H1 (cell line): ENCODE results near the gene CD52. TPM values are rescaled to one million over a fixed set of nuclear protein-coding genes. Genes with fewer than 3 reads are reported as not detected.
A peak's percentile ranks its signal among the peaks of the same experiment; 100 is the strongest.

Source experiments
- ASH2L ChIP-seq: fragments of 200-600, 300-600 bp; sonication (generic); IDR thresholded peaks from one replicate; pipeline ENCODE4 v1.7.1; 2017; ENCODE audit warnings: low read length
- ATF2 ChIP-seq: IDR thresholded peaks from 2 replicates; pipeline ENCODE4 v1.6.1; 2012; ENCODE audit warnings: low read length, inconsistent platforms
- CHD1 ChIP-seq: IDR thresholded peaks from 2 replicates; pipeline ENCODE4 v1.6.1; 2012; ENCODE audit warnings: low read depth, low read length, improper control_type of control experiment
- EGR1 ChIP-seq: IDR thresholded peaks from 2 replicates; pipeline ENCODE4 v1.6.1; 2011; ENCODE audit warnings: low read depth, low read length, borderline replicate concordance
- HDAC2 ChIP-seq, 2 experiments: fragments of 300-600 bp in 1 of 2; sonication (generic) in 1 of 2; IDR thresholded peaks; 2 replicates each; pipeline ENCODE4 v1.6.1; 2011 to 2012; ENCODE audit warnings: low read depth in 2 of 2, low read length in 2 of 2, mild to moderate bottlenecking in 2 of 2, moderate library complexity in 2 of 2, borderline replicate concordance in 1 of 2, inconsistent platforms in 1 of 2
- KDM1A ChIP-seq: fragments of 200-600, 300-600 bp; sonication (generic); IDR thresholded peaks from 2 replicates; pipeline ENCODE4 v1.7.1; 2016; ENCODE audit warnings: mild to moderate bottlenecking, low read length, borderline replicate concordance
- KDM4A ChIP-seq: IDR thresholded peaks from one replicate; pipeline ENCODE4 v1.7.1; 2012; ENCODE audit warnings: low read depth, mild to moderate bottlenecking, moderate library complexity, low read length, inconsistent platforms; ENCODE audit not compliant: severe bottlenecking
- PHF8 ChIP-seq: fragments of 200-600 bp; sonication (generic); conservative IDR thresholded peaks from 2 replicates; pipeline ENCODE4 v1.7.1; 2012; ENCODE audit warnings: low read depth, mild to moderate bottlenecking, inconsistent platforms, low read length, moderate library complexity
- RBBP5 ChIP-seq: IDR thresholded peaks from 2 replicates; pipeline ENCODE4 v1.7.1; 2012; ENCODE audit warnings: low read depth, mild to moderate bottlenecking, inconsistent platforms, low read length, moderate library complexity, borderline replicate concordance
- SIN3A ChIP-seq, 2 experiments: IDR thresholded peaks in 1 of 2; conservative IDR thresholded peaks in 1 of 2; 2 replicates each; pipeline ENCODE4 v1.6.1; 2011 to 2012; ENCODE audit warnings: low read length in 2 of 2, improper control_type of control experiment in 1 of 2, low read depth in 1 of 2, mild to moderate bottlenecking in 1 of 2
- TAF1 ChIP-seq: IDR thresholded peaks from 2 replicates; pipeline ENCODE4 v1.6.1; 2011; ENCODE audit warnings: mild to moderate bottlenecking, low read depth, low read length
- USF2 ChIP-seq: IDR thresholded peaks from 2 replicates; pipeline ENCODE4 v1.6.1; 2011; ENCODE audit warnings: low read length, improper control_type of control experiment
- polyA plus RNA-seq, 7 experiments: library from polyadenylated mRNA; depleted of rRNA in 3 of 7; stranded (reverse) in 5 of 7; unstranded in 2 of 7; fragments of >200 nt in 5 of 7; fragments of 200-250 nt in 2 of 7; gene quantifications; 1 replicate in 5 of 7; 2 replicates in 1 of 7; 4 replicates in 1 of 7; pipeline versions ENCODE4 v1.2.1 to v1.2.3, GENCODE V29; 2011 to 2013; ENCODE audit warnings: missing spikeins in 2 of 7, mixed read lengths in 2 of 7
- total RNA-seq: library from RNA; stranded (reverse); fragmentation: NEBNext Ultra II Directional; extraction: Animal tissue kit (Norgen Biotek cat#: 25700); gene quantifications from 2 replicates; pipeline ENCODE4 v1.2.1, GENCODE V29; 2021
- TF ChIP-seq, protein P1 (sequence below): IDR thresholded peaks from 2 replicates; pipeline ENCODE4 v1.6.1; 2012; ENCODE audit warnings: inconsistent platforms

Gene CD52
- total and polyA plus RNA-seq, 2 of the 8 experiments (the other 6 are each of a cell fraction or from before 2014, with no cell fraction given), result 2.4 to 3.1 TPM

DNA sequence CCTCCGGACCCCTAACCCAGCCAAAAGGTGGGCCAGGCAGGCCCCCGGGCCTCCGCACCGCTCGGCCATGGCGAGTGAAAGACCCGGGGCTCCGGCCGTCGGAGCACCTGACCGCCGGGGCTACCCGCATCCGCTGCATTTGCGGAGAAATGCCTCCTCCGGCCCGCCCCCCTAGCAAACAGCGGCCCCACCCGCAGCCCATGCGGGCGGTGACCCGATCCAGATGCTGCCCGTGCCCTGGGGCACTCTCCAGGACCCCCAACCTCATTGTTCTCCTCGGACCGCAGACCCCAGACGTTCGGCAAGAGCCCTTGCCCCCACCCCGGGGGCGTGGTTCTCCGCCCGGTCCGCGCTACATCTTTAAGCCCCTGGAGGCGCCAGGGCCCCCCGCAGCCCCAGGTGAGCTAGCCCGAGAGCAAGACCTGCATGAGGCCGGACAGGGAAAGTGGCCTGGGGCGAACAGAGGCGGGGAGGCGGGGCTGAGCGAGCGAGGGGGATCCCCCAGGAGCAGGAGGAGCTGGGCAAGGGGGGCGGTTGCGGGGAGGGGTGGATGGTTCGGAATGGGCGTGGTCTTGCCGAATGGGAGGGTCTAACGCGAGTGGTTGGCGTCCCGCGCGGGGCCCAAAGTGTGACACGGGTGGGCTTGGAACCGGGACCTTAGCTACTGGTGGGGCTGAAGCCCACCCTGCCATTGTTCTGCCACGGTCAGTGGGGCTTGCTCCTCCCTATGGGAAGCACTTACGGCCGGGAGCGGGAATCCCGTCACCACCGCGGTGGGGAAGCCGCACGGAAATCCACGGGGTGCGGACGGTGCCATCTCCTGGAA lies 42.4 kb downstream of the CD52 start (continued):
- TF ChIP-seq, protein P1, sequence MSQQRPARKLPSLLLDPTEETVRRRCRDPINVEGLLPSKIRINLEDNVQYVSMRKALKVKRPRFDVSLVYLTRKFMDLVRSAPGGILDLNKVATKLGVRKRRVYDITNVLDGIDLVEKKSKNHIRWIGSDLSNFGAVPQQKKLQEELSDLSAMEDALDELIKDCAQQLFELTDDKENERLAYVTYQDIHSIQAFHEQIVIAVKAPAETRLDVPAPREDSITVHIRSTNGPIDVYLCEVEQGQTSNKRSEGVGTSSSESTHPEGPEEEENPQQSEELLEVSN, result no peak
- TF ChIP-seq KDM1A (peak; percentile 24; the same call in 1 of the 2 replicates), SIN3A (conservative IDR thresholded peaks at IDR 0.05 in 1 of 2, IDR thresholded peaks at IDR 0.05 in 1 of 2; ENCODE audit: low read depth in 1 of 2, low read length in 2 of 2) (peak in 1 of 2 experiments; percentile 7; a peak in 1 of 4 replicates), HDAC2 (IDR thresholded peaks at IDR 0.05; ENCODE audit: borderline replicate concordance in 1 of 2, low read depth in 2 of 2, low read length in 2 of 2) (peak in 1 of 2 experiments; percentile 66; a peak in 1 of 4 replicates), ATF2 (no peak), ASH2L (peak; percentile 50), RBBP5 (no peak), TAF1 (peak; percentile 31; the same call in 1 of the 2 replicates), USF2 (no peak), PHF8 (peak; percentile 55; the same call in 1 of the 2 replicates), EGR1 (0 out of 2 replicates have a peak, but pooled peaks have one; percentile 2), KDM4A (peak; percentile 53), CHD1 (no peak)
